ELF-1 (cell line): Measurements from ENCODE around the gene KLK5.
"Not testable (repeated sequence)": the region's sequence is repeated elsewhere in the genome, so short reads cannot be mapped to it uniquely, and the experiment has no call there.

ENCODE experiments used
- DNase-seq: peaks from one replicate; pipeline ENCODE4 v3.0.0-alpha.2; 2016; ENCODE audit warnings: low read depth, low spot score

Gene KLK5

GRCh38 chr19:50952910-50953309 is at the start of gene KLK5:
TSS of gene KLK5 (minus strand) at chr19:50953038. CDS start at chr19:50952657, 381 bp downstream.
- no peak for DNase-seq

GRCh38 chr19:51002089-51002532 is 49.3 kb upstream of the KLK5 start:
- DNase-seq: peak; percentile 92

- peak; percentile 89 for DNase-seq
These were observed 48.7 kb upstream of the KLK5 start, which contains the start of gene KLK8 for GRCh38 chr19:51001515-51001914. TSS of gene KLK8 (minus strand) at chr19:51001604. CDS start at chr19:51001167, 437 bp downstream.

GRCh38 chr19:51000981-51001380 is 48.1 kb upstream of the KLK5 start:
- peak; percentile 89 for DNase-seq

GRCh38 chr19:51000426-51000825 is 47.6 kb upstream of the KLK5 start:
- DNase-seq: no peak

GRCh38 chr19:50998686-50999085 is 45.8 kb upstream of the KLK5 start:
- DNase-seq: no peak

- DNase-seq: no peak
These were observed 45.2 kb upstream of the KLK5 start for GRCh38 chr19:50998061-50998460.

GRCh38 chr19:50994129-50994528 is 41.3 kb upstream of the KLK5 start:
- no peak for DNase-seq

GRCh38 chr19:50992666-50993035 is 39.8 kb upstream of the KLK5 start:
- no peak for DNase-seq

- DNase-seq: not testable (repeated sequence)
These were observed 31.6 kb upstream of the KLK5 start for GRCh38 chr19:50984416-50984815.

GRCh38 chr19:50983625-50984292 is 30.9 kb upstream of the KLK5 start, which contains the start of gene KLK7:
TSS of gene KLK7 (minus strand) at chr19:50983917. CDS start at chr19:50982399, 1,518 bp downstream.
- DNase-seq: no peak

- DNase-seq: no peak
These were observed 29.3 kb upstream of the KLK5 start for GRCh38 chr19:50982186-50982585.

- DNase-seq: no peak
These were observed 28.8 kb upstream of the KLK5 start for GRCh38 chr19:50981587-50982146.

GRCh38 chr19:50980208-50980607 is 27.4 kb upstream of the KLK5 start:
- no peak for DNase-seq

GRCh38 chr19:50979758-50980157 is 26.9 kb upstream of the KLK5 start:
- DNase-seq: no peak

GRCh38 chr19:50978772-50979390 is 26.0 kb upstream of the KLK5 start:
- no peak for DNase-seq

GRCh38 chr19:50977626-50978025 is 24.8 kb upstream of the KLK5 start:
- peak; percentile 36 for DNase-seq

GRCh38 chr19:50975766-50976165 is 22.9 kb upstream of the KLK5 start:
- DNase-seq: peak; percentile 91

- DNase-seq: no peak
These were observed 22.1 kb upstream of the KLK5 start for GRCh38 chr19:50974702-50975556.

- DNase-seq: no peak
These were observed 20.0 kb upstream of the KLK5 start for GRCh38 chr19:50972795-50973376.

- not testable (repeated sequence) for DNase-seq
These were observed 17.0 kb upstream of the KLK5 start for GRCh38 chr19:50969810-50970209.

GRCh38 chr19:50969413-50969760 is 16.5 kb upstream of the KLK5 start, which contains the start of gene KLK6:
TSS of gene KLK6 (minus strand) at chr19:50969591. CDS start at chr19:50968104, 1,487 bp downstream.
- peak; percentile 22 for DNase-seq
